HG02571 (cell line): ENCODE results near the gene NCBP2L.
"Not testable (repeated sequence)": the region's sequence is repeated elsewhere in the genome, so short reads cannot be mapped to it uniquely, and the experiment has no call there.

Source experiments
- ATAC-seq: cut with Tn5 transposase; IDR thresholded peaks from one replicate; pipeline ENCODE4 v1.9.1; 2021; ENCODE audit warnings: mild to moderate bottlenecking, moderate library complexity; ENCODE audit not compliant: unreplicated experiment

Gene NCBP2L

GRCh38 chrX:107804427-107804826 is 26.9 kb downstream of the NCBP2L start:
- no peak for ATAC-seq

GRCh38 chrX:107805179-107805578 is 27.6 kb downstream of the NCBP2L start:
- ATAC-seq, result no peak

- ATAC-seq, result not testable (repeated sequence)
Observed at GRCh38 chrX:107810053-107810452, 32.5 kb downstream of the NCBP2L start.

- no peak for ATAC-seq
Observed at GRCh38 chrX:107818900-107819521, 41.5 kb downstream of the NCBP2L start.

- ATAC-seq, result no peak
Observed at GRCh38 chrX:107823042-107823441, 45.5 kb downstream of the NCBP2L start.

- ATAC-seq, result no peak
Observed at GRCh38 chrX:107823456-107823855, 45.9 kb downstream of the NCBP2L start.

GRCh38 chrX:107825698-107826237 is 48.2 kb downstream of the NCBP2L start, which contains the start of gene MID2:
MID2 (plus strand) TSS chrX:107825866; CDS start chrX:107826427, 561 bp downstream.
- ATAC-seq, result peak; percentile 42

- peak; percentile 48 for ATAC-seq
Observed at GRCh38 chrX:107826238-107827029, 48.9 kb downstream of the NCBP2L start.

GRCh38 chrX:107827030-107827831 is 49.7 kb downstream of the NCBP2L start:
- ATAC-seq, result peak; percentile 5

- ATAC-seq, result no peak
Observed at GRCh38 chrX:107827852-107828251, 50.3 kb downstream of the NCBP2L start.

GRCh38 chrX:107829878-107830277 is 52.3 kb downstream of the NCBP2L start:
- no peak for ATAC-seq

GRCh38 chrX:107831071-107831730 is 53.7 kb downstream of the NCBP2L start:
- ATAC-seq, result no peak

GRCh38 chrX:107834275-107835201 is 57.0 kb downstream of the NCBP2L start:
- no peak for ATAC-seq

- ATAC-seq, result no peak
Observed at GRCh38 chrX:107836958-107837357, 59.4 kb downstream of the NCBP2L start.

GRCh38 chrX:107840971-107841370 is 63.4 kb downstream of the NCBP2L start:
- ATAC-seq, result no peak

- no peak for ATAC-seq
Observed at GRCh38 chrX:107842715-107843400, 65.3 kb downstream of the NCBP2L start.
